Osteocyte (in vitro differentiated cells): ENCODE results near the gene STEAP3. TPM values are rescaled to one million over a fixed set of nuclear protein-coding genes. Genes with fewer than 3 reads are reported as not detected.

Source experiments
- DNase-seq: peaks from one replicate; pipeline ENCODE4 v3.0.0; 2021; ENCODE audit warnings: mixed read lengths; ENCODE audit not compliant: unreplicated experiment; ENCODE audit errors: extremely low spot score
- H3K27ac Mint-ChIP-seq: one replicate; pipeline ENCODE4 v1.8.0; 2021; ENCODE audit warnings: mild to moderate bottlenecking, mixed read lengths; ENCODE audit not compliant: unreplicated experiment
- H3K27me3 Mint-ChIP-seq: one replicate; pipeline ENCODE4 v1.8.0; 2021; ENCODE audit warnings: mixed read lengths; ENCODE audit not compliant: unreplicated experiment
- H3K36me3 Mint-ChIP-seq: one replicate; pipeline ENCODE4 v1.8.0; 2021; ENCODE audit warnings: mixed read lengths; ENCODE audit not compliant: unreplicated experiment
- H3K4me1 Mint-ChIP-seq: one replicate; pipeline ENCODE4 v1.8.0; 2021; ENCODE audit warnings: mixed read lengths; ENCODE audit not compliant: unreplicated experiment
- H3K4me3 Mint-ChIP-seq: one replicate; pipeline ENCODE4 v1.8.0; 2021; ENCODE audit warnings: mild to moderate bottlenecking, moderate library complexity, mixed read lengths; ENCODE audit not compliant: unreplicated experiment
- H3K9me3 Mint-ChIP-seq: one replicate; pipeline ENCODE4 v1.8.0; 2021; ENCODE audit warnings: mixed read lengths; ENCODE audit not compliant: unreplicated experiment
- CTCF ChIP-seq: fragments of 200-600 bp; sonication (generic); IDR thresholded peaks from 2 replicates; pipeline ENCODE4 v1.5.0; 2021; ENCODE audit warnings: antibody characterized with exemption, mild to moderate bottlenecking, moderate library complexity
- total RNA-seq: library from RNA; stranded (reverse); gene quantifications from 2 replicates; pipeline ENCODE4 v1.2.1, GENCODE V29; 2021

STEAP3 gene
- total RNA-seq, 1 donor from 2014 or later: 19.3 TPM

- Mint-ChIP-seq H3K27ac (no peak overlapping the region), H3K36me3 (no peaks in the 10 kb centered on the region), H3K9me3 (no peaks in the 10 kb centered on the region), H3K4me1 (no peaks in the 10 kb centered on the region), H3K27me3 (peaks cover 16% of the 10 kb centered on the region), H3K4me3 (no peak overlapping the region)
- no peak for TF ChIP-seq CTCF
- no peak for DNase-seq
Observed at GRCh38 chr2:119190321-119191111, 33.1 kb upstream of the STEAP3 start.

GRCh38 chr2:119192893-119193292 lies 30.7 kb upstream of the STEAP3 start:
- Mint-ChIP-seq H3K36me3 (no peaks in the 10 kb centered on the region), H3K27ac (no peak overlapping the region), H3K9me3 (no peaks in the 10 kb centered on the region), H3K4me1 (peaks cover 7% of the 10 kb centered on the region), H3K27me3 (peaks cover 19% of the 10 kb centered on the region), H3K4me3 (no peak overlapping the region)
- no peak for DNase-seq
- TF ChIP-seq CTCF: no peak

- no peaks in the 10 kb centered on the region for H3K9me3 Mint-ChIP-seq
- H3K4me1 Mint-ChIP-seq: peaks cover 7% of the 10 kb centered on the region
- no peak for DNase-seq
- peaks cover 22% of the 10 kb centered on the region for H3K27me3 Mint-ChIP-seq
- H3K27ac Mint-ChIP-seq: no peak overlapping the region
- no peak for TF ChIP-seq CTCF
- no peak overlapping the region for H3K4me3 Mint-ChIP-seq
- H3K36me3 Mint-ChIP-seq: no peaks in the 10 kb centered on the region
Observed at GRCh38 chr2:119195001-119195400, 28.6 kb upstream of the STEAP3 start.

GRCh38 chr2:119195887-119196286 lies 27.7 kb upstream of the STEAP3 start:
- H3K9me3 Mint-ChIP-seq: no peaks in the 10 kb centered on the region
- H3K27me3 Mint-ChIP-seq: peaks cover 19% of the 10 kb centered on the region
- H3K4me3 Mint-ChIP-seq: no peak overlapping the region
- TF ChIP-seq CTCF: no peak
- no peak overlapping the region for H3K27ac Mint-ChIP-seq
- no peaks in the 10 kb centered on the region for H3K36me3 Mint-ChIP-seq
- DNase-seq: no peak
- H3K4me1 Mint-ChIP-seq: peaks cover 7% of the 10 kb centered on the region

- no peak overlapping the region for H3K4me3 Mint-ChIP-seq
- no peaks in the 10 kb centered on the region for H3K36me3 Mint-ChIP-seq
- no peaks in the 10 kb centered on the region for H3K9me3 Mint-ChIP-seq
- no peak for DNase-seq
- no peak for TF ChIP-seq CTCF
- peaks cover 7% of the 10 kb centered on the region for H3K4me1 Mint-ChIP-seq
- no peak overlapping the region for H3K27ac Mint-ChIP-seq
- peaks cover 19% of the 10 kb centered on the region for H3K27me3 Mint-ChIP-seq
Observed at GRCh38 chr2:119196301-119197125, 27.1 kb upstream of the STEAP3 start.
